H9 (cell line): Measurements from ENCODE around the gene CD247. TPM values are rescaled to one million over a fixed set of nuclear protein-coding genes. Genes with fewer than 3 reads are reported as not detected.

Experiments used
- DNase-seq: peaks from one replicate; pipeline ENCODE4 v3.0.0-alpha.2; 2017
- H2AFZ ChIP-seq: one replicate; pipeline ENCODE4 v1.6.1; 2013; ENCODE audit warnings: mild to moderate bottlenecking, low read length, control low read depth, moderate library complexity
- H2AK5ac ChIP-seq: 2 replicates; pipeline ENCODE4 v1.6.1; 2013; ENCODE audit warnings: low read length, control low read depth, mixed read lengths; ENCODE audit not compliant: insufficient read length
- H2BK120ac ChIP-seq: one replicate; pipeline ENCODE4 v1.6.1; 2013; ENCODE audit warnings: low read depth, mild to moderate bottlenecking, low read length, control low read depth, inconsistent platforms; ENCODE audit not compliant: poor library complexity, severe bottlenecking
- H2BK12ac ChIP-seq: 2 replicates; pipeline ENCODE4 v1.6.1; 2013; ENCODE audit warnings: low read length, control low read depth, mixed read lengths, low read depth; ENCODE audit not compliant: insufficient read length
- H2BK15ac ChIP-seq: 2 replicates; pipeline ENCODE4 v1.6.1; 2013; ENCODE audit warnings: low read depth, low read length, control low read depth
- H2BK20ac ChIP-seq: one replicate; pipeline ENCODE4 v1.6.1; 2013; ENCODE audit warnings: low read depth, mild to moderate bottlenecking, low read length, control low read depth, inconsistent platforms; ENCODE audit not compliant: poor library complexity, severe bottlenecking
- H2BK5ac ChIP-seq: 2 replicates; pipeline ENCODE4 v1.6.1; 2013; ENCODE audit warnings: low read length, control low read depth, mixed read lengths; ENCODE audit not compliant: insufficient read length
- H3K14ac ChIP-seq: 2 replicates; pipeline ENCODE4 v1.6.1; 2013; ENCODE audit warnings: low read length, control low read depth; ENCODE audit not compliant: insufficient read depth
- H3K18ac ChIP-seq: 2 replicates; pipeline ENCODE4 v1.6.1; 2013; ENCODE audit warnings: low read depth, mild to moderate bottlenecking, mixed read lengths, low read length, control low read depth; ENCODE audit not compliant: insufficient read length
- H3K23ac ChIP-seq: 2 replicates; pipeline ENCODE4 v1.6.1; 2013; ENCODE audit warnings: low read length, control low read depth, mixed read lengths, low read depth; ENCODE audit not compliant: insufficient read length
- H3K23me2 ChIP-seq: 2 replicates; pipeline ENCODE4 v1.6.1; 2013; ENCODE audit warnings: low read depth, mild to moderate bottlenecking, mixed read lengths, low read length, control low read depth; ENCODE audit not compliant: insufficient read length, poor library complexity, severe bottlenecking
- H3K27ac ChIP-seq: 2 replicates; pipeline ENCODE4 v1.5.1; 2013; ENCODE audit warnings: low read length, control low read depth, mixed read lengths, low read depth; ENCODE audit not compliant: insufficient read length
- H3K27me3 ChIP-seq: 2 replicates; pipeline ENCODE4 v1.6.1; 2013; ENCODE audit warnings: low read length, control low read depth, inconsistent platforms; ENCODE audit not compliant: insufficient read depth
- H3K4ac ChIP-seq: 2 replicates; pipeline ENCODE4 v1.6.1; 2013; ENCODE audit warnings: low read depth, mild to moderate bottlenecking, control low read depth, inconsistent platforms, low read length, moderate library complexity
- H3K4me1 ChIP-seq: 2 replicates; pipeline ENCODE4 v1.6.1; 2013; ENCODE audit warnings: low read length, control low read depth, inconsistent platforms; ENCODE audit not compliant: insufficient read depth
- H3K4me2 ChIP-seq: 2 replicates; pipeline ENCODE4 v1.6.1; 2013; ENCODE audit warnings: low read length, control low read depth, mixed read lengths; ENCODE audit not compliant: insufficient read length, insufficient read depth
- H3K56ac ChIP-seq: 2 replicates; pipeline ENCODE4 v1.6.1; 2013; ENCODE audit warnings: low read depth, mild to moderate bottlenecking, mixed read lengths, low read length, control low read depth; ENCODE audit not compliant: insufficient read length
- H3K79me1 ChIP-seq: 2 replicates; pipeline ENCODE4 v1.6.1; 2013; ENCODE audit warnings: low read depth, mild to moderate bottlenecking, moderate library complexity, low read length, control low read depth, inconsistent platforms; ENCODE audit not compliant: insufficient read depth, poor library complexity, severe bottlenecking
- H3K79me2 ChIP-seq: 2 replicates; pipeline ENCODE4 v1.6.1; 2013; ENCODE audit warnings: low read length, control low read depth, inconsistent platforms; ENCODE audit not compliant: insufficient read depth
- H3K9ac ChIP-seq: 2 replicates; pipeline ENCODE4 v1.6.1; 2013; ENCODE audit warnings: low read length, control low read depth, mixed read lengths; ENCODE audit not compliant: insufficient read length; ENCODE audit errors: extremely low read depth
- H3K9me3 ChIP-seq: one replicate; pipeline ENCODE4 v1.6.1; 2013; ENCODE audit warnings: low read depth, low read length, inconsistent platforms; ENCODE audit not compliant: control insufficient read depth
- H3T11ph ChIP-seq: one replicate; pipeline ENCODE4 v1.6.1; 2013; ENCODE audit warnings: mild to moderate bottlenecking, low read length, control low read depth, inconsistent platforms
- H4K20me1 ChIP-seq: one replicate; pipeline ENCODE4 v1.6.1; 2013; ENCODE audit not compliant: control insufficient read depth, insufficient read length, insufficient read depth
- H4K5ac ChIP-seq: 2 replicates; pipeline ENCODE4 v1.6.1; 2013; ENCODE audit warnings: low read depth, mild to moderate bottlenecking, mixed read lengths, low read length, control low read depth; ENCODE audit not compliant: insufficient read length
- H4K8ac ChIP-seq: replicated peaks from 2 replicates; pipeline ENCODE4 v1.6.1; 2013; ENCODE audit warnings: low read length, control low read depth, mixed read lengths, low read depth; ENCODE audit not compliant: insufficient read length
- H4K91ac ChIP-seq: 2 replicates; pipeline ENCODE4 v1.6.1; 2013; ENCODE audit warnings: low read depth, mild to moderate bottlenecking, moderate library complexity, mixed read lengths, low read length, control low read depth; ENCODE audit not compliant: insufficient read length
- H3K27ac Mint-ChIP-seq, 3 experiments: 2 replicates in 2 of 3; 3 replicates in 1 of 3; pipeline ENCODE4 v1.8.0; 2020 to 2021; ENCODE audit warnings: mixed read lengths in 3 of 3, mild to moderate bottlenecking in 1 of 3, moderate library complexity in 1 of 3
- H3K27me3 Mint-ChIP-seq: 2 replicates; pipeline ENCODE4 v1.8.0; 2021; ENCODE audit warnings: low read depth, mild to moderate bottlenecking, moderate library complexity, mixed read lengths
- H3K36me3 Mint-ChIP-seq, 3 experiments: 2 replicates in 2 of 3; 3 replicates in 1 of 3; pipeline ENCODE4 v1.8.0; 2020 to 2021; ENCODE audit warnings: low read depth in 3 of 3, mixed read lengths in 3 of 3; ENCODE audit not compliant: insufficient read depth in 1 of 3
- H3K4me1 Mint-ChIP-seq, 2 experiments: 2 replicates each; pipeline ENCODE4 v1.8.0; 2020; ENCODE audit warnings: mixed read lengths in 2 of 2
- H3K4me3 Mint-ChIP-seq, 2 experiments: 2 replicates in 1 of 2; 3 replicates in 1 of 2; pipeline ENCODE4 v1.8.0; 2020 to 2021; ENCODE audit warnings: mild to moderate bottlenecking in 2 of 2, mixed read lengths in 2 of 2, moderate library complexity in 1 of 2
- H3K9me3 Mint-ChIP-seq, 2 experiments: 2 replicates in 1 of 2; 3 replicates in 1 of 2; pipeline ENCODE4 v1.8.0; 2020; ENCODE audit warnings: mild to moderate bottlenecking in 2 of 2, mixed read lengths in 2 of 2, moderate library complexity in 1 of 2
- CTCF ChIP-seq: fragments of 200-600 bp; sonication (generic); conservative IDR thresholded peaks from 3 replicates; pipeline ENCODE4 v1.8.0; 2021; ENCODE audit warnings: antibody characterized with exemption, mild to moderate bottlenecking
- WGBS: extraction: QIAGEN DNeasy Blood & Tissue Kit; methylation state at CpG from one replicate; pipeline ENCODE4 v1.1.7; 2013; ENCODE audit warnings: missing lambda C conversion rate, low lambda C conversion rate, mixed read lengths; ENCODE audit not compliant: insufficient read length; ENCODE audit errors: extremely low coverage; 5-methylcytosine and 5-hydroxymethylcytosine counted together
- total RNA-seq: library from RNA; stranded (reverse); gene quantifications from 2 replicates; pipeline ENCODE4 v1.2.1, GENCODE V29; 2021

CD247 gene
- total RNA-seq, 1 experiment from 2014 or later = 1.2 TPM

GRCh38 chr1:167496797-167497619, 21.3 kb downstream of the CD247 start:
- Histone ChIP-seq H3K4ac (no peak overlapping the region), H3K56ac (no peak overlapping the region), H3K79me2 (no peaks in the 10 kb centered on the region), H2BK12ac (no peak overlapping the region), H2AFZ (no peak overlapping the region), H2BK15ac (no peak overlapping the region), H3T11ph (no peak overlapping the region), H3K4me2 (no peak overlapping the region), H3K4me1 (no peaks in the 10 kb centered on the region; the same call in 1 of the 2 replicates), H3K23ac (no peak overlapping the region), H4K20me1 (no peaks in the 10 kb centered on the region), H3K14ac (no peak overlapping the region), H3K79me1 (no peaks in the 10 kb centered on the region), H2BK5ac (no peak overlapping the region), H2BK20ac (no peak overlapping the region), H2BK120ac (no peak overlapping the region), H4K91ac (no peak overlapping the region), H3K27me3 (no peaks in the 10 kb centered on the region), H2AK5ac (no peak overlapping the region), H3K23me2 (no peaks in the 10 kb centered on the region), H3K9ac (no peak overlapping the region), H3K9me3 (no peaks in the 10 kb centered on the region), H3K18ac (no peak overlapping the region), H4K8ac (no peak overlapping the region), H4K5ac (no peak overlapping the region), H3K27ac (no peak overlapping the region)
- TF ChIP-seq CTCF = no peak
- peaks cover 0 to 2% of the 10 kb centered on the region in 2 experiments; a peak in 1 of 5 replicates for H3K9me3 Mint-ChIP-seq
- DNase-seq = no peak
- peaks cover 25% of the 10 kb centered on the region for H3K27me3 Mint-ChIP-seq
- H3K27ac Mint-ChIP-seq = no peak overlapping the region
- H3K4me3 Mint-ChIP-seq = no peak overlapping the region
- H3K36me3 Mint-ChIP-seq = no peaks in the 10 kb centered on the region
- peaks cover 16 to 20% of the 10 kb centered on the region in 2 experiments for H3K4me1 Mint-ChIP-seq
- no CpG with 5 or more reads among the region's 11 CpGs for WGBS
